BLaER1 treated with 17β-estradiol and CSF1 and Interleukin-3, amounts not matched to agents 10 nM and 100 nM (cell line): ENCODE data around the gene ADAMTS9.

ENCODE experiments used
- H3K27ac ChIP-seq, 11 experiments: shearing (Covaris generic); formaldehyde crosslinking; 2 replicates each; pipeline ENCODE4 v1.8.1; 2022
- H3K27me3 ChIP-seq, 11 experiments: shearing (Covaris generic); formaldehyde crosslinking; 2 replicates each; pipeline ENCODE4 v1.8.1; 2022
- H3K36me3 ChIP-seq, 11 experiments: shearing (Covaris generic); formaldehyde crosslinking; 2 replicates each; pipeline ENCODE4 v1.8.1; 2022
- H3K4me1 ChIP-seq, 10 experiments: shearing (Covaris generic); formaldehyde crosslinking; 2 replicates each; pipeline ENCODE4 v1.8.1; 2022
- H3K4me2 ChIP-seq, 11 experiments: shearing (Covaris generic); formaldehyde crosslinking; 2 replicates each; pipeline ENCODE4 v1.8.1; 2022
- H3K4me3 ChIP-seq, 10 experiments: shearing (Covaris generic); formaldehyde crosslinking; 2 replicates each; pipeline ENCODE4 v1.8.1; 2022
- H3K9ac ChIP-seq, 11 experiments: shearing (Covaris generic); formaldehyde crosslinking; 2 replicates each; pipeline ENCODE4 v1.8.1; 2022
- H3K9me3 ChIP-seq, 11 experiments: shearing (Covaris generic); formaldehyde crosslinking; replicated peaks in 1 of 11; 2 replicates each; pipeline ENCODE4 v1.8.1; 2022
- H4K20me1 ChIP-seq, 11 experiments: shearing (Covaris generic); formaldehyde crosslinking; 2 replicates each; pipeline ENCODE4 v1.8.1; 2022
- Cebpa-rat ChIP-seq, 11 experiments: shearing (Covaris generic); IDR thresholded peaks; 2 replicates each; pipeline ENCODE4 v1.8.1; 2022

ADAMTS9 gene

GRCh38 chr3:64470436-64470835, 217.4 kb downstream of the ADAMTS9 start:
- Histone ChIP-seq H3K4me2 (no peak overlapping the region), H3K36me3 (no peaks in the 10 kb centered on the region), H3K27me3 (peaks cover 0 to 26% (median 0%) of the 10 kb centered on the region in 11 experiments; a peak in 6 of 22 replicates), H3K9ac (no peak overlapping the region), H4K20me1 (no peaks in the 10 kb centered on the region), H3K4me3 (no peak overlapping the region), H3K4me1 (peaks cover 9 to 22% (median 14%) of the 10 kb centered on the region in 10 experiments; a peak in 19 of 20 replicates), H3K27ac (no peak overlapping the region), H3K9me3 (peaks cover 0 to 8% (median 2%) of the 10 kb centered on the region in 11 experiments; a peak in 6 of 22 replicates)
- TF ChIP-seq Cebpa-rat (IDR thresholded peaks at IDR 0.05), result no peak

GRCh38 chr3:64467255-64467944, 220.4 kb downstream of the ADAMTS9 start:
- Histone ChIP-seq H4K20me1 (no peaks in the 10 kb centered on the region), H3K4me2 (peak overlapping the region; percentile 18 to 71 (median 55); a peak in 21 of 22 replicates), H3K27me3 (peaks cover 0 to 10% (median 0%) of the 10 kb centered on the region in 11 experiments; a peak in 4 of 22 replicates), H3K36me3 (no peaks in the 10 kb centered on the region), H3K4me3 (no peak overlapping the region), H3K4me1 (peaks cover 10 to 21% (median 19%) of the 10 kb centered on the region in 10 experiments), H3K9ac (no peak overlapping the region), H3K27ac (no peak overlapping the region), H3K9me3 (no peaks in the 10 kb centered on the region)
- no peak for TF ChIP-seq Cebpa-rat (IDR thresholded peaks at IDR 0.05)
